ENCODE measurements around the gene SEPTIN5. TPM values are rescaled to one million over a fixed set of nuclear protein-coding genes. Genes with fewer than 3 reads are reported as not detected.

The SEPTIN5 gene
- total and polyA plus RNA-seq, 7 donors, result 3.7 to 10.9 (median 7.0) TPM

DNA sequence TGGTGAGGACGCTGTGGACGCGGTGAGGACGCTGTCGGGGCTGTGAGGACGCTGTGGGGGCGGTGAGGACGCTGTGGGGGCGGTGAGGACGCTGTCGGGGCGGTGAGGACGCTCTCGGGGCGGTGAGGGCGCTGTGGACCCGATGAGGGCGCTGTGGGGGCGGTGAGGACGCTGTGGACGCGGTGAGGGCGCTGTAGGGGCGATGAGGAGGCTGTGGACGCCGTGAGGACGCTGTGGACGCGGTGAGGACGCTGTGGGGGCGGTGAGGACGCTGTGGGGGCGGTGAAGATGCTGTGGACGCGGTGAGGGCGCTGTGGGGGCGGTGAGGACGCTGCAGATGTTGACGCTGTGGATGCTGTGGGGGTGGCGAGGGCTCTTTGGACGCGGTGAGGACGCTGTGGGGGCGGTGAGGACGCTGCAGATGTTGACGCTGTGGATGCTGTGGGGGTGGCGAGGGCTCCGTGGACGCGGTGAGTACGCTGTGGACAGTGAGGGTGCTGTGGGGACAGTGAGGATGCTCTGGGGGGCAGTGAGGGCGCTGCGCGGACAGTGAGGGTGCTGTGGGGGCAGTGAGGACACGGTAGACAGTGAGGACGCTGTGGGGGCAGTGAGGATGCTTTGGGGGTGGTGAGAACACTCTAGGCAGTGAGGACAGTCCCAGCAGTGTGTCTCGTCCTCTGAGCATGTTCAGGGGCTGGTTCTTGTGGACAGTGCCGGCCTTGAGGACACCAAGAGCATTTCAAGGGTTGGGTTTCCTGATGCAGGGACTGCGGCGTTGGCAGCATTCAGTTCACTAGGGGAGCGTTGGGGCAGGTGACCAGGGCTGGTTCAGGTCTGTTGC lies 13.2 kb downstream of the SEPTIN5 start:
- no peak for ATAC-seq
- H3K27me3 ChIP-seq (ENCODE audit: insufficient read depth in 3 of 3, low read length in 2 of 3), result peaks cover 0 to 19% (median 5%) of the 10 kb centered on the region in 3 donors
- WGBS, 3 donors, result 59 to 61% (median 60%) methylated on average over 55 to 61 of the region's 61 CpGs

GRCh38 chr22:19728271-19728670 lies 14.0 kb downstream of the SEPTIN5 start:
- H3K9me3 ChIP-seq, result no peaks in the 10 kb centered on the region
- intact Hi-C loops (cut with DNase I), result no loop called here
- no peaks in the 10 kb centered on the region for H3K4me1 ChIP-seq
- H3K36me3 ChIP-seq (ENCODE audit: insufficient read depth in 1 of 2, low read depth in 1 of 2), result no peaks in the 10 kb centered on the region
- no peak overlapping the region for H3K4me3 ChIP-seq
- H3K27me3 ChIP-seq (ENCODE audit: insufficient read depth in 3 of 3, low read length in 2 of 3), result peaks cover 0 to 13% (median 2%) of the 10 kb centered on the region in 3 donors
- no peak overlapping the region for H3K27ac ChIP-seq
- DNase-seq (no peak), ATAC-seq (no peak)
- 54 to 74% (median 63%) methylated on average over 6 of the region's 6 CpGs for WGBS, 3 donors
- TF ChIP-seq, protein P1, sequence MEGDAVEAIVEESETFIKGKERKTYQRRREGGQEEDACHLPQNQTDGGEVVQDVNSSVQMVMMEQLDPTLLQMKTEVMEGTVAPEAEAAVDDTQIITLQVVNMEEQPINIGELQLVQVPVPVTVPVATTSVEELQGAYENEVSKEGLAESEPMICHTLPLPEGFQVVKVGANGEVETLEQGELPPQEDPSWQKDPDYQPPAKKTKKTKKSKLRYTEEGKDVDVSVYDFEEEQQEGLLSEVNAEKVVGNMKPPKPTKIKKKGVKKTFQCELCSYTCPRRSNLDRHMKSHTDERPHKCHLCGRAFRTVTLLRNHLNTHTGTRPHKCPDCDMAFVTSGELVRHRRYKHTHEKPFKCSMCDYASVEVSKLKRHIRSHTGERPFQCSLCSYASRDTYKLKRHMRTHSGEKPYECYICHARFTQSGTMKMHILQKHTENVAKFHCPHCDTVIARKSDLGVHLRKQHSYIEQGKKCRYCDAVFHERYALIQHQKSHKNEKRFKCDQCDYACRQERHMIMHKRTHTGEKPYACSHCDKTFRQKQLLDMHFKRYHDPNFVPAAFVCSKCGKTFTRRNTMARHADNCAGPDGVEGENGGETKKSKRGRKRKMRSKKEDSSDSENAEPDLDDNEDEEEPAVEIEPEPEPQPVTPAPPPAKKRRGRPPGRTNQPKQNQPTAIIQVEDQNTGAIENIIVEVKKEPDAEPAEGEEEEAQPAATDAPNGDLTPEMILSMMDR (IDR thresholded peaks at IDR 0.05), result no peak

More for the DNA sequence above, 13.2 kb downstream of the SEPTIN5 start:
- intact Hi-C loops (cut with DNase I), result no loop called here
- H3K4me1 ChIP-seq, result no peaks in the 10 kb centered on the region
- TF ChIP-seq, protein P1 (IDR thresholded peaks at IDR 0.05), result no peak
- no peak for DNase-seq
- no peak overlapping the region for H3K4me3 ChIP-seq
- no peak overlapping the region for H3K27ac ChIP-seq
- no peaks in the 10 kb centered on the region for H3K9me3 ChIP-seq
- no peaks in the 10 kb centered on the region for H3K36me3 ChIP-seq (ENCODE audit: insufficient read depth in 1 of 2, low read depth in 1 of 2)

- Histone ChIP-seq H3K4me3 (no peak overlapping the region), H3K27me3 (ENCODE audit: insufficient read depth in 3 of 3, low read length in 2 of 3) (peaks cover 0 to 7% (median 0%) of the 10 kb centered on the region in 3 donors), H3K27ac (no peak overlapping the region), H3K36me3 (ENCODE audit: insufficient read depth in 1 of 2, low read depth in 1 of 2) (no peaks in the 10 kb centered on the region), H3K9me3 (no peaks in the 10 kb centered on the region), H3K4me1 (no peaks in the 10 kb centered on the region)
- TF ChIP-seq, protein P1 (IDR thresholded peaks at IDR 0.05), result no peak
- no peak for DNase-seq
- no peak for ATAC-seq
- intact Hi-C loops (cut with DNase I), result no loop called here
- WGBS, 3 donors, result 54 to 71% (median 56%) methylated on average over 10 of the region's 10 CpGs
Measured at GRCh38 chr22:19728836-19729235, 14.5 kb downstream of the SEPTIN5 start.

DNA sequence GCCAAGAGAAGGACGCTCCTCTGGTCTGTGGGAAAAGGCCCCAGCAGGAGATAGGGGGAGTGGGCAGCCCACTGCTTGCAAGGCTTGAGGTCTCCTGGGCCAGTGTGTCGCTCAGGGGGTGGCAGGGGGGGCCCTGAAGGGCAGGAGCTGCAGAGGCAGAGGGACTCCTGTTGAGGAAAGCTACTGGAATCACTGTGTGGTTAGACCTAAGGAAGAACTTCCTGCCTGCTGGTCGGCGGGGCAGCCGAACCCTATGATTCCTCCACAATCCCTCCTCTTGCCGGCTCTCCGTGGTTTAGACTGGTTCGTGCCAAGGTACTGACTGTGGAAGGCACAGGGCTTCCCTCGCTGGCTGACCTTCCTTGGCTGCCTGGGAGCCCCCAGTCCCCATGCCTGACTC lies 15.2 kb downstream of the SEPTIN5 start:
- WGBS, 3 donors, result 81 to 88% (median 82%) methylated on average over 9 of the region's 9 CpGs
- peaks cover 0 to 4% (median 0%) of the 10 kb centered on the region in 3 donors for H3K27me3 ChIP-seq (ENCODE audit: insufficient read depth in 3 of 3, low read length in 2 of 3)
- no peak for ATAC-seq
- no peaks in the 10 kb centered on the region for H3K4me1 ChIP-seq
- no peak overlapping the region for H3K4me3 ChIP-seq
- intact Hi-C loops (cut with DNase I), result no loop called here
- H3K27ac ChIP-seq, result no peak overlapping the region
- no peaks in the 10 kb centered on the region for H3K9me3 ChIP-seq
- DNase-seq, result no peak
- no peaks in the 10 kb centered on the region for H3K36me3 ChIP-seq (ENCODE audit: insufficient read depth in 1 of 2, low read depth in 1 of 2)
- TF ChIP-seq, protein P1 (IDR thresholded peaks at IDR 0.05), result no peak
